Right lobe of liver (tissue), 6 donors: ENCODE results near the gene ERICH3. TPM values are rescaled to one million over a fixed set of nuclear protein-coding genes. Genes with fewer than 3 reads are reported as not detected.

ENCODE experiments used
- ATAC-seq, 4 donors: fragments of 200-7000 bp; cut with Tn5 transposase; one replicate each; pipeline ENCODE4 v1.9.1; 2020; ENCODE audit warnings: mild to moderate bottlenecking in 4 of 4, moderate library complexity in 4 of 4
- DNase-seq, 3 donors: peaks; one replicate each; pipeline ENCODE4 v3.0.0-alpha.2; 2020
- H3K27ac ChIP-seq, 3 donors: fragments of 200-600 bp; one replicate each; pipeline ENCODE4 v1.8.0; 2022
- H3K27me3 ChIP-seq, 2 donors: fragments of 200-600 bp; one replicate each; pipeline ENCODE4 v1.8.0; 2022
- H3K36me3 ChIP-seq, 4 donors: fragments of 200-600 bp; sonication (generic) in 1 of 4; one replicate each; pipeline versions ENCODE4 v1.5.1 to v1.8.0; 2017 to 2022; ENCODE audit warnings: control low read depth in 1 of 4
- H3K4me1 ChIP-seq, 4 donors: fragments of 200-600 bp; sonication (generic) in 1 of 4; one replicate each; pipeline versions ENCODE4 v1.5.1 to v1.8.0; 2017 to 2022; ENCODE audit warnings: control low read depth in 1 of 4
- H3K4me3 ChIP-seq, 3 donors: fragments of 200-600 bp; one replicate each; pipeline ENCODE4 v1.8.0; 2022
- H3K9me3 ChIP-seq, 4 donors: fragments of 200-600 bp; sonication (generic) in 1 of 4; one replicate each; pipeline versions ENCODE4 v1.5.1 to v1.8.0; 2017 to 2022; ENCODE audit warnings: control low read depth in 1 of 4
- POLR2A ChIP-seq: fragments of 450-650 bp; IDR thresholded peaks from one replicate; pipeline ENCODE4 v1.6.1; 2017; ENCODE audit warnings: antibody characterized with exemption, mild to moderate bottlenecking
- WGBS: methylation state at CpG from one replicate; pipeline ENCODE4 v1.1.6; 2018; ENCODE audit warnings: low coverage, low lambda C conversion rate; ENCODE audit not compliant: insufficient coverage; ENCODE audit errors: missing lambda C conversion rate; 5-methylcytosine and 5-hydroxymethylcytosine counted together
- intact Hi-C, 2 donors: fragments of 100-400 bp; cut with DNase I; formaldehyde crosslinking; loops; one replicate each; pipeline versions ENCODE4 v1.11.2 to v1.14.1; 2022
- total RNA-seq, 6 experiments: library from RNA; depleted of rRNA in 2 of 6; stranded (reverse); fragments of >200 nt in 2 of 6; fragmentation: NEBNext Ultra II Directional in 3 of 6; extraction: Animal tissue kit (Norgen Biotek cat#: 25700) in 3 of 6; gene quantifications; one replicate each; pipeline versions ENCODE4 v1.1.0 to v1.2.4, GENCODE V29; 2016 to 2023
- TF ChIP-seq, protein P1 (sequence below), 4 donors: fragments of 200-600 bp in 3 of 4; fragments of 450-650 bp in 1 of 4; IDR thresholded peaks; one replicate each; pipeline versions ENCODE4 v1.5.1 to v1.8.0; 2016 to 2022; ENCODE audit warnings: antibody characterized with exemption in 4 of 4, mild to moderate bottlenecking in 2 of 4
- donor health status: DM: no; HTN: yes; CAD: no.
- donor health status: DM: no; HTN: no; CAD: no.
- donor health status: DM: no; HTN: no; CAD: no.
- donor health status: DM: no; HTN: yes; CAD: no.
- donor health status: DM: no; HTN: yes; CAD: no.

ERICH3 gene
- total RNA-seq, 6 experiments from 2014 or later: 0.06 to 0.51 (median 0.14) TPM; not detected in 2

- H3K9me3 ChIP-seq: no peaks in the 10 kb centered on the region
- TF ChIP-seq, protein P1, sequence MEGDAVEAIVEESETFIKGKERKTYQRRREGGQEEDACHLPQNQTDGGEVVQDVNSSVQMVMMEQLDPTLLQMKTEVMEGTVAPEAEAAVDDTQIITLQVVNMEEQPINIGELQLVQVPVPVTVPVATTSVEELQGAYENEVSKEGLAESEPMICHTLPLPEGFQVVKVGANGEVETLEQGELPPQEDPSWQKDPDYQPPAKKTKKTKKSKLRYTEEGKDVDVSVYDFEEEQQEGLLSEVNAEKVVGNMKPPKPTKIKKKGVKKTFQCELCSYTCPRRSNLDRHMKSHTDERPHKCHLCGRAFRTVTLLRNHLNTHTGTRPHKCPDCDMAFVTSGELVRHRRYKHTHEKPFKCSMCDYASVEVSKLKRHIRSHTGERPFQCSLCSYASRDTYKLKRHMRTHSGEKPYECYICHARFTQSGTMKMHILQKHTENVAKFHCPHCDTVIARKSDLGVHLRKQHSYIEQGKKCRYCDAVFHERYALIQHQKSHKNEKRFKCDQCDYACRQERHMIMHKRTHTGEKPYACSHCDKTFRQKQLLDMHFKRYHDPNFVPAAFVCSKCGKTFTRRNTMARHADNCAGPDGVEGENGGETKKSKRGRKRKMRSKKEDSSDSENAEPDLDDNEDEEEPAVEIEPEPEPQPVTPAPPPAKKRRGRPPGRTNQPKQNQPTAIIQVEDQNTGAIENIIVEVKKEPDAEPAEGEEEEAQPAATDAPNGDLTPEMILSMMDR (IDR thresholded peaks at IDR 0.05): no peak
- TF ChIP-seq POLR2A: no peak
- DNase-seq: no peak
- H3K36me3 ChIP-seq: no peaks in the 10 kb centered on the region
- H3K4me1 ChIP-seq: peaks cover 0 to 11% (median 4%) of the 10 kb centered on the region in 4 donors
- peak; percentile 35 to 72 (median 60) for ATAC-seq
- WGBS: 28% methylated on average over 4 of the region's 4 CpGs
- H3K27ac ChIP-seq: peak overlapping the region in 2 of 3 donors; percentile 27 to 29
- no peaks in the 10 kb centered on the region for H3K27me3 ChIP-seq
- H3K4me3 ChIP-seq: peak overlapping the region in 2 of 3 donors; percentile 30 to 34
- intact Hi-C loops: no loop called here
Observed at GRCh38 chr1:74586253-74586897, 87.2 kb downstream of the ERICH3 start.

DNA sequence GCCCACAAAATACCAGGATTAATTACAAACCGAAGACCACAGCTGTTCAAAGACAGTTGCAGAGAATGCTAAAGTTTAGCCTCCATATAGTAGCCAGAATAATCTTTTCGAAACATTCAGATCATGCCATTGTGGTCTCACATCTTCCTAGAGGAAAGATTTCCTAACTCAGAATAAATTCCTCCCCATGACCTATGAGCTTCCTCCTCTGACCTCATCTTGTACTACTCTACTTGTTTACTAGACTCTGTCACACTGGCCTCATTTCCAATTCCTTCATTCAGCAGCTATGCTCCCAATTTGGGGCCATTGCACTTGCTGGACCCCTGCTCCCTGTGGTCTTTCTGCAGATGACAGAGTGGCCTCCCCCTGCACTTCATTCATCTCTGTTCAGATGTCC, 89.4 kb downstream of the ERICH3 start:
- Histone ChIP-seq H3K36me3 (no peaks in the 10 kb centered on the region), H3K9me3 (no peaks in the 10 kb centered on the region), H3K27me3 (no peaks in the 10 kb centered on the region), H3K4me3 (no peak overlapping the region), H3K4me1 (peaks cover 0 to 11% (median 4%) of the 10 kb centered on the region in 4 donors), H3K27ac (no peak overlapping the region)
- DNase-seq (no peak), ATAC-seq (peak; percentile 44 to 68 (median 56))
- WGBS: 77% methylated on average over 2 of the region's 2 CpGs
- TF ChIP-seq, protein P1 (IDR thresholded peaks at IDR 0.05): no peak
- TF ChIP-seq POLR2A: no peak
- intact Hi-C loops: no loop called here

- H3K36me3 ChIP-seq: no peaks in the 10 kb centered on the region
- no peak for DNase-seq
- no peak overlapping the region for H3K27ac ChIP-seq
- ATAC-seq: no peak
- no peaks in the 10 kb centered on the region for H3K9me3 ChIP-seq
- peaks cover 0 to 10% (median 4%) of the 10 kb centered on the region in 4 donors for H3K4me1 ChIP-seq
- intact Hi-C loops: no loop called here
- 85% methylated on average over 3 of the region's 3 CpGs for WGBS
- TF ChIP-seq, protein P1 (IDR thresholded peaks at IDR 0.05): no peak
- TF ChIP-seq POLR2A: no peak
- no peaks in the 10 kb centered on the region for H3K27me3 ChIP-seq
- no peak overlapping the region for H3K4me3 ChIP-seq
Observed at GRCh38 chr1:74583397-74583796, 90.2 kb downstream of the ERICH3 start.

DNA sequence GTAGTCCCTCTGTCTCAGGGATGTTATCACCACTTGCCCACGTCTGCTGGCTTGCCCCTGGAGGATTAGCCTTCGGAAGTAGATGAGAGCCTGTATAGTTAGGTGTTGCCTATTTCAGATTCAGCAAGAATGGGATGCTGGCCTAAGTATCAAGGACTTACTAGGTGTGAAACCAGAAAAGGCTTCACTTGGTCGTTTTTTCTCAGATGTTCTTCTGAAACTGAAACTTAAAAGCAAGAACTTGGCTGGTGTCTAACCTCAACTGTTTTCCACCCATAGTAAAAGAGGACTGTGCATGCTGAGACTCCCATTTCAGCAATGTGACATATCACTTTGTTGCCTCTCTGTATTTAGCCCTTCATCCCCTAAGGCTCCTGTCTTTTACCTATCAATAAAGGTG, 94.2 kb downstream of the ERICH3 start:
- TF ChIP-seq POLR2A: no peak
- TF ChIP-seq, protein P1 (IDR thresholded peaks at IDR 0.05): no peak
- Histone ChIP-seq H3K27ac (no peak overlapping the region), H3K36me3 (no peaks in the 10 kb centered on the region), H3K27me3 (no peaks in the 10 kb centered on the region), H3K9me3 (no peaks in the 10 kb centered on the region), H3K4me3 (no peak overlapping the region), H3K4me1 (no peaks in the 10 kb centered on the region)
- intact Hi-C loops: no loop called here
- 46% methylated on average over 3 of the region's 3 CpGs for WGBS
- ATAC-seq (no peak), DNase-seq (no peak)
